Activated CD8-positive, alpha-beta memory T cell treated with anti-CD3 and anti-CD28 coated beads, Interleukin-2, amount 50 U/mL, for 4 hours (primary cell): ENCODE results near the gene MAIP1.
"Not testable (repeated sequence)": the region's sequence is repeated elsewhere in the genome, so short reads cannot be mapped to it uniquely, and the experiment has no call there.

Experiments used
- DNase-seq: peaks from one replicate; pipeline ENCODE4 v3.0.0-alpha.2; 2020

The MAIP1 gene

GRCh38 chr2:199955339-199956061 lies at the start of gene MAIP1, which contains the start of gene TYW5:
Gene MAIP1 (plus strand): TSS chr2:199955582. CDS start chr2:199955799, 217 bp downstream.
Gene TYW5 (minus strand): TSS chr2:199955491. CDS start chr2:199955470, 21 bp downstream.
- peak; percentile 76 for DNase-seq

GRCh38 chr2:199907008-199907714 lies 48.2 kb upstream of the MAIP1 start:
- DNase-seq = no peak

- DNase-seq = no peak
Measured at GRCh38 chr2:199910338-199911051, 44.9 kb upstream of the MAIP1 start.

- peak; percentile 93 for DNase-seq
Measured at GRCh38 chr2:199911052-199911876, 44.1 kb upstream of the MAIP1 start, which contains the start of gene C2orf69. Gene C2orf69 (plus strand): TSS chr2:199911293. CDS start chr2:199911439, 146 bp downstream.

- DNase-seq = no peak
Measured at GRCh38 chr2:199911877-199912161, 43.6 kb upstream of the MAIP1 start.

GRCh38 chr2:199912553-199913114 lies 42.7 kb upstream of the MAIP1 start:
- not testable (repeated sequence) for DNase-seq

GRCh38 chr2:199914372-199914958 lies 40.9 kb upstream of the MAIP1 start:
- no peak for DNase-seq

- no peak for DNase-seq
Measured at GRCh38 chr2:199916980-199917379, 38.4 kb upstream of the MAIP1 start.

- no peak for DNase-seq
Measured at GRCh38 chr2:199922856-199923255, 32.5 kb upstream of the MAIP1 start.

- no peak for DNase-seq
Measured at GRCh38 chr2:199923924-199924323, 31.5 kb upstream of the MAIP1 start.

- no peak for DNase-seq
Measured at GRCh38 chr2:199926806-199927205, 28.6 kb upstream of the MAIP1 start.

GRCh38 chr2:199928226-199928625 lies 27.2 kb upstream of the MAIP1 start:
- no peak for DNase-seq

- no peak for DNase-seq
Measured at GRCh38 chr2:199928626-199929025, 26.8 kb upstream of the MAIP1 start.

- DNase-seq = no peak
Measured at GRCh38 chr2:199929262-199929661, 26.1 kb upstream of the MAIP1 start.

- DNase-seq = no peak
Measured at GRCh38 chr2:199932312-199932855, 23.0 kb upstream of the MAIP1 start.

- no peak for DNase-seq
Measured at GRCh38 chr2:199933466-199933865, 21.9 kb upstream of the MAIP1 start.

- no peak for DNase-seq
Measured at GRCh38 chr2:199936554-199936953, 18.8 kb upstream of the MAIP1 start.

- DNase-seq = no peak
Measured at GRCh38 chr2:199940373-199940772, 15.0 kb upstream of the MAIP1 start.

GRCh38 chr2:199943373-199943772 lies 12.0 kb upstream of the MAIP1 start:
- DNase-seq = no peak

GRCh38 chr2:199946196-199946595 lies 9.2 kb upstream of the MAIP1 start:
- DNase-seq = no peak

GRCh38 chr2:199946836-199947235 lies 8.5 kb upstream of the MAIP1 start:
- no peak for DNase-seq

GRCh38 chr2:199950396-199950795 lies 5.0 kb upstream of the MAIP1 start:
- no peak for DNase-seq
